Thyroid gland (tissue), 4 donors: ENCODE data around the gene MT1F. TPM values are rescaled to one million over a fixed set of nuclear protein-coding genes. Genes with fewer than 3 reads are reported as not detected.

Source experiments
- DNase-seq, 2 donors: peaks; one replicate each; pipeline ENCODE4 v3.0.0-alpha.2; 2019
- H3K27ac ChIP-seq, 3 donors: fragments of 200-600 bp; sonication (generic); 1 replicate in 2 of 3; 2 replicates in 1 of 3; pipeline ENCODE4 v1.5.1; 2016 to 2019; ENCODE audit warnings: mild to moderate bottlenecking in 1 of 3, moderate library complexity in 1 of 3
- H3K27me3 ChIP-seq: fragments of 200-600 bp; sonication (generic); one replicate; pipeline ENCODE4 v1.5.1; 2019
- H3K36me3 ChIP-seq, 2 donors: fragments of 200-600 bp; sonication (generic); one replicate each; pipeline ENCODE4 v1.5.1; 2016 to 2019
- H3K4me1 ChIP-seq, 2 donors: fragments of 200-600 bp; sonication (generic); one replicate each; pipeline ENCODE4 v1.5.1; 2017 to 2019
- H3K4me3 ChIP-seq, 3 donors: fragments of 200-600 bp; sonication (generic); replicated peaks in 1 of 3; 1 replicate in 2 of 3; 2 replicates in 1 of 3; pipeline ENCODE4 v1.5.1; 2016; ENCODE audit warnings: mild to moderate bottlenecking in 1 of 3
- H3K9me3 ChIP-seq: fragments of 200-600 bp; sonication (generic); one replicate; pipeline ENCODE4 v1.5.1; 2017
- CTCF ChIP-seq, 6 experiments: fragments of 200-600 bp in 3 of 6; fragments of 450-650 bp in 3 of 6; sonication (generic) in 3 of 6; IDR thresholded peaks; one replicate each; pipeline ENCODE4 v1.5.1; 2016 to 2019; ENCODE audit warnings: antibody characterized with exemption in 6 of 6, mild to moderate bottlenecking in 2 of 6, inconsistent platforms in 1 of 6, moderate library complexity in 1 of 6
- POLR2A ChIP-seq, 2 donors: fragments of 450-650 bp; IDR thresholded peaks; one replicate each; pipeline ENCODE4 v1.6.1; 2017; ENCODE audit warnings: antibody characterized with exemption in 2 of 2, mild to moderate bottlenecking in 2 of 2, moderate library complexity in 1 of 2
- WGBS, 2 donors: methylation state at CpG; one replicate each; pipeline ENCODE4 v1.1.5; 2017; 5-methylcytosine and 5-hydroxymethylcytosine counted together
- intact Hi-C: fragments of 100-400 bp; cut with DNase I; formaldehyde crosslinking; loops from one replicate; pipeline ENCODE4 v1.15.1; 2023
- total RNA-seq, 4 donors: library from RNA; depleted of rRNA; stranded (reverse); fragments of >200 nt; gene quantifications; one replicate each; pipeline ENCODE4 v1.2.3, GENCODE V29; 2016

MT1F gene
- total RNA-seq, 4 donors from 2014 or later = 25.8 to 220 (median 45.1) TPM

GRCh38 chr16:56634715-56635440 is 22.9 kb upstream of the MT1F start:
- Histone ChIP-seq H3K36me3 (no peaks in the 10 kb centered on the region), H3K4me1 (peaks cover 4 to 20% of the 10 kb centered on the region in 2 donors), H3K27ac (no peak overlapping the region), H3K27me3 (peaks cover 4% of the 10 kb centered on the region), H3K9me3 (no peaks in the 10 kb centered on the region), H3K4me3 (no peak overlapping the region)
- no peak for TF ChIP-seq POLR2A (IDR thresholded peaks at IDR 0.05)
- no peak for TF ChIP-seq CTCF (IDR thresholded peaks at IDR 0.05)
- 41 to 45% methylated on average over 39 to 47 of the region's 47 CpGs for WGBS, 2 donors
- intact Hi-C loops = no loop called here
- DNase-seq = no peak

GRCh38 chr16:56635441-56635967 is 22.3 kb upstream of the MT1F start:
- no peaks in the 10 kb centered on the region for H3K36me3 ChIP-seq
- H3K27me3 ChIP-seq = peaks cover 4% of the 10 kb centered on the region
- peaks cover 4 to 20% of the 10 kb centered on the region in 2 donors for H3K4me1 ChIP-seq
- intact Hi-C loops = no loop called here
- H3K4me3 ChIP-seq = no peak overlapping the region
- H3K27ac ChIP-seq = no peak overlapping the region
- H3K9me3 ChIP-seq = no peaks in the 10 kb centered on the region
- TF ChIP-seq CTCF (IDR thresholded peaks at IDR 0.05) (no peak), POLR2A (IDR thresholded peaks at IDR 0.05) (no peak)
- 29 to 41% methylated on average over 26 to 29 of the region's 40 CpGs for WGBS, 2 donors
- no peak for DNase-seq

GRCh38 chr16:56636616-56637413 is 20.9 kb upstream of the MT1F start:
- DNase-seq = no peak

GRCh38 chr16:56637814-56638750 is 19.7 kb upstream of the MT1F start, which contains the start of gene MT1A:
Gene MT1A, plus strand, starts transcription at chr16:56638666. Its CDS starts 73 bp downstream, at chr16:56638739.
- Histone ChIP-seq H3K27ac (peak within 1 kb of the TSS; percentile 26 to 61 (median 43)), H3K27me3 (peaks cover 4% of the 10 kb centered on the region), H3K36me3 (no peaks in the 10 kb centered on the region), H3K9me3 (no peaks in the 10 kb centered on the region), H3K4me1 (peaks cover 4 to 20% of the 10 kb centered on the region in 2 donors), H3K4me3 (peak within 1 kb of the TSS in 2 of 3 donors; percentile 27 to 40)
- intact Hi-C loops = no loop called here
- peak in 1 of 2 donors; percentile 73 for TF ChIP-seq POLR2A (IDR thresholded peaks at IDR 0.05)
- TF ChIP-seq CTCF (IDR thresholded peaks at IDR 0.05) = peak in 1 of 6 experiments; percentile 1
- 12 to 23% methylated on average over 42 to 58 of the region's 68 CpGs for WGBS, 2 donors
- peak; percentile 76 to 78 for DNase-seq

More at GRCh38 chr16:56636616-56637413, 20.9 kb upstream of the MT1F start:
- Histone ChIP-seq H3K27me3 (peaks cover 4% of the 10 kb centered on the region), H3K9me3 (no peaks in the 10 kb centered on the region), H3K4me3 (no peak overlapping the region), H3K4me1 (peaks cover 4 to 20% of the 10 kb centered on the region in 2 donors), H3K36me3 (no peaks in the 10 kb centered on the region), H3K27ac (no peak overlapping the region)
- 71 to 85% methylated on average over 9 of the region's 9 CpGs for WGBS, 2 donors
- TF ChIP-seq CTCF (IDR thresholded peaks at IDR 0.05) (no peak), POLR2A (IDR thresholded peaks at IDR 0.05) (no peak)
- intact Hi-C loops = no loop called here
